ENCODE data around the gene MTG2.

DNA sequence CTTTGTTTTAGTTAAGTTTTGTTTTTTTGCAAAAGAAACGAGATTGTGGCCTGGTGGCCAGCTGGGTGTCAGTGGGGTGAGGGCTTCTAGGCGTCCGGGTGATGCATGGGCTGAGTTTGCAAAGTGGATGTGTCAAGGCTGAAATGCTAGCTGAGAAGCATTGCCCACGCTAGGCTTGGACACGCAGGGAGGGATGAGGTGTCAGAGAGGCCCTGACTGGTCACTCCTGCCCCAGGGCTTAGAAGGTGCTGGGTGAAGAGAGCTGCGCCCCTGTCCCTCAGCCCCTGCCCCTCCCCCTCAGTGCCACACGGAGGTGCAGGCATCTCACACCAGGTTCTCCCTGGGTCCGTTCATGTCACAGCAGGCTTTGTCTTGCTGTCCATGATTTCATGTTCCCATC is 63.6 kb downstream of the MTG2 start:
- TF ChIP-seq HNF4A (conservative IDR thresholded peaks at IDR 0.05) (no peak), RAD21 (IDR thresholded peaks at IDR 0.05) (no peak), YY1 (IDR thresholded peaks at IDR 0.05) (no peak), RXRA (IDR thresholded peaks at IDR 0.05) (no peak), TAF1 (conservative IDR thresholded peaks at IDR 0.05) (no peak), GABPA (IDR thresholded peaks at IDR 0.05 in 1 of 2, conservative IDR thresholded peaks at IDR 0.05 in 1 of 2) (no peak), FOXA1 (IDR thresholded peaks at IDR 0.05) (no peak)
- TF ChIP-seq, protein P1, sequence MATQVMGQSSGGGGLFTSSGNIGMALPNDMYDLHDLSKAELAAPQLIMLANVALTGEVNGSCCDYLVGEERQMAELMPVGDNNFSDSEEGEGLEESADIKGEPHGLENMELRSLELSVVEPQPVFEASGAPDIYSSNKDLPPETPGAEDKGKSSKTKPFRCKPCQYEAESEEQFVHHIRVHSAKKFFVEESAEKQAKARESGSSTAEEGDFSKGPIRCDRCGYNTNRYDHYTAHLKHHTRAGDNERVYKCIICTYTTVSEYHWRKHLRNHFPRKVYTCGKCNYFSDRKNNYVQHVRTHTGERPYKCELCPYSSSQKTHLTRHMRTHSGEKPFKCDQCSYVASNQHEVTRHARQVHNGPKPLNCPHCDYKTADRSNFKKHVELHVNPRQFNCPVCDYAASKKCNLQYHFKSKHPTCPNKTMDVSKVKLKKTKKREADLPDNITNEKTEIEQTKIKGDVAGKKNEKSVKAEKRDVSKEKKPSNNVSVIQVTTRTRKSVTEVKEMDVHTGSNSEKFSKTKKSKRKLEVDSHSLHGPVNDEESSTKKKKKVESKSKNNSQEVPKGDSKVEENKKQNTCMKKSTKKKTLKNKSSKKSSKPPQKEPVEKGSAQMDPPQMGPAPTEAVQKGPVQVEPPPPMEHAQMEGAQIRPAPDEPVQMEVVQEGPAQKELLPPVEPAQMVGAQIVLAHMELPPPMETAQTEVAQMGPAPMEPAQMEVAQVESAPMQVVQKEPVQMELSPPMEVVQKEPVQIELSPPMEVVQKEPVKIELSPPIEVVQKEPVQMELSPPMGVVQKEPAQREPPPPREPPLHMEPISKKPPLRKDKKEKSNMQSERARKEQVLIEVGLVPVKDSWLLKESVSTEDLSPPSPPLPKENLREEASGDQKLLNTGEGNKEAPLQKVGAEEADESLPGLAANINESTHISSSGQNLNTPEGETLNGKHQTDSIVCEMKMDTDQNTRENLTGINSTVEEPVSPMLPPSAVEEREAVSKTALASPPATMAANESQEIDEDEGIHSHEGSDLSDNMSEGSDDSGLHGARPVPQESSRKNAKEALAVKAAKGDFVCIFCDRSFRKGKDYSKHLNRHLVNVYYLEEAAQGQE (IDR thresholded peaks at IDR 0.05) = no peak
- TF ChIP-seq, protein P2, sequence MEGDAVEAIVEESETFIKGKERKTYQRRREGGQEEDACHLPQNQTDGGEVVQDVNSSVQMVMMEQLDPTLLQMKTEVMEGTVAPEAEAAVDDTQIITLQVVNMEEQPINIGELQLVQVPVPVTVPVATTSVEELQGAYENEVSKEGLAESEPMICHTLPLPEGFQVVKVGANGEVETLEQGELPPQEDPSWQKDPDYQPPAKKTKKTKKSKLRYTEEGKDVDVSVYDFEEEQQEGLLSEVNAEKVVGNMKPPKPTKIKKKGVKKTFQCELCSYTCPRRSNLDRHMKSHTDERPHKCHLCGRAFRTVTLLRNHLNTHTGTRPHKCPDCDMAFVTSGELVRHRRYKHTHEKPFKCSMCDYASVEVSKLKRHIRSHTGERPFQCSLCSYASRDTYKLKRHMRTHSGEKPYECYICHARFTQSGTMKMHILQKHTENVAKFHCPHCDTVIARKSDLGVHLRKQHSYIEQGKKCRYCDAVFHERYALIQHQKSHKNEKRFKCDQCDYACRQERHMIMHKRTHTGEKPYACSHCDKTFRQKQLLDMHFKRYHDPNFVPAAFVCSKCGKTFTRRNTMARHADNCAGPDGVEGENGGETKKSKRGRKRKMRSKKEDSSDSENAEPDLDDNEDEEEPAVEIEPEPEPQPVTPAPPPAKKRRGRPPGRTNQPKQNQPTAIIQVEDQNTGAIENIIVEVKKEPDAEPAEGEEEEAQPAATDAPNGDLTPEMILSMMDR (IDR thresholded peaks at IDR 0.05; ENCODE audit: low read depth, low read length, missing input control) = no peak

Measured in liver (tissue), 3 donors.